LNCaP clone FGC (cell line): ENCODE data around the gene ALKBH5.

Source experiments
- DNase-seq: peaks from one replicate; pipeline ENCODE4 v3.0.0-alpha.2; 2011; ENCODE audit warnings: low read depth
- H3K4me3 ChIP-seq: 2 replicates; pipeline ENCODE4 v1.5.1; 2011; ENCODE audit warnings: mild to moderate bottlenecking, low read depth, low read length, control low read depth
- TF ChIP-seq, protein P1 (sequence below): IDR thresholded peaks from 2 replicates; pipeline ENCODE4 v1.5.1; 2012; ENCODE audit warnings: mild to moderate bottlenecking; ENCODE audit not compliant: control insufficient read depth, insufficient read depth; ENCODE audit errors: extremely low read depth

ALKBH5 gene

DNA sequence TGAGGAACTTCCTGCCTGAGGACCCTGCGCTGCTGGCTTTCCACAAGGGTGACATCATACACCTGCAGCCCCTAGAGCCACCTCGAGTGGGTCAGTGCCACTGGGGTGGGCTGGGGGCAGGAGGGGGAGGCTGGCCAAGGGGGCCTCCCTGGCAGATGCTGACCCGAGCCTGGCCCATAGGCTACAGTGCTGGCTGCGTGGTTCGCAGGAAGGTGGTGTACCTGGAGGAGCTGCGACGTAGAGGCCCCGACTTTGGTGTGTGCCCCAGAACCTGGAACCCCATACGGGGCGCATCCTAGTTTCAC, 26.7 kb upstream of the ALKBH5 start:
- no peak overlapping the region for H3K4me3 ChIP-seq
- TF ChIP-seq, protein P1, sequence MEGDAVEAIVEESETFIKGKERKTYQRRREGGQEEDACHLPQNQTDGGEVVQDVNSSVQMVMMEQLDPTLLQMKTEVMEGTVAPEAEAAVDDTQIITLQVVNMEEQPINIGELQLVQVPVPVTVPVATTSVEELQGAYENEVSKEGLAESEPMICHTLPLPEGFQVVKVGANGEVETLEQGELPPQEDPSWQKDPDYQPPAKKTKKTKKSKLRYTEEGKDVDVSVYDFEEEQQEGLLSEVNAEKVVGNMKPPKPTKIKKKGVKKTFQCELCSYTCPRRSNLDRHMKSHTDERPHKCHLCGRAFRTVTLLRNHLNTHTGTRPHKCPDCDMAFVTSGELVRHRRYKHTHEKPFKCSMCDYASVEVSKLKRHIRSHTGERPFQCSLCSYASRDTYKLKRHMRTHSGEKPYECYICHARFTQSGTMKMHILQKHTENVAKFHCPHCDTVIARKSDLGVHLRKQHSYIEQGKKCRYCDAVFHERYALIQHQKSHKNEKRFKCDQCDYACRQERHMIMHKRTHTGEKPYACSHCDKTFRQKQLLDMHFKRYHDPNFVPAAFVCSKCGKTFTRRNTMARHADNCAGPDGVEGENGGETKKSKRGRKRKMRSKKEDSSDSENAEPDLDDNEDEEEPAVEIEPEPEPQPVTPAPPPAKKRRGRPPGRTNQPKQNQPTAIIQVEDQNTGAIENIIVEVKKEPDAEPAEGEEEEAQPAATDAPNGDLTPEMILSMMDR = no peak
- no peak for DNase-seq

DNA sequence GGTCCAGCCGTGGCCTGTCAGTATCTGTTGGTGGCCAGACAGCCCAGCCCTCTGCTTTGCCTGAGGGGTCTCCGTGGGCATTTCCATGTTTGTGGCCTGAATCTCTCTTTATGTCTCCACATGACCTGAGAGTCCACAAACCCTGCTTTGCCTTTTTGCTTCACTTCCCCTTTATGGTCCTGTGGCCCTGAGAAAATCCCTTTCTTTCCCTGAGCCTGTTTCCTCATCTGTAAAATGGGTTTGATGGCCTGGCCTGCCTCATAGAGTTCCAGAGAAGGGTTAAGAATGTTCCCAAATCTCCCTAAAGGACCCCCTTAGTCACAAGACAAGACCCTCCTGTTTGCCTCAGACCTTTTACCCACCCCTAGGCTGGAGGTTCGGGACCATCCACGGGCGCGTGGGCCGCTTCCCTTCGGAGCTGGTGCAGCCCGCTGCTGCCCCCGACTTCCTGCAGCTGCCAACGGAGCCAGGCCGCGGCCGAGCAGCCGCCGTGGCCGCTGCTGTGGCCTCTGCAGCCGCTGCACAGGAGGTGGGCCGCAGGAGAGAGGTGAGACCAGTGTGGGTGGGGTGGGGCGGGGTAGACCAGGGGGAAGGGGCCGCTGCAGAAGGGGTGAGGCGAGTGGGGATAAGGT, 26.2 kb upstream of the ALKBH5 start:
- no peak for DNase-seq
- TF ChIP-seq, protein P1 = no peak
- no peak overlapping the region for H3K4me3 ChIP-seq

DNA sequence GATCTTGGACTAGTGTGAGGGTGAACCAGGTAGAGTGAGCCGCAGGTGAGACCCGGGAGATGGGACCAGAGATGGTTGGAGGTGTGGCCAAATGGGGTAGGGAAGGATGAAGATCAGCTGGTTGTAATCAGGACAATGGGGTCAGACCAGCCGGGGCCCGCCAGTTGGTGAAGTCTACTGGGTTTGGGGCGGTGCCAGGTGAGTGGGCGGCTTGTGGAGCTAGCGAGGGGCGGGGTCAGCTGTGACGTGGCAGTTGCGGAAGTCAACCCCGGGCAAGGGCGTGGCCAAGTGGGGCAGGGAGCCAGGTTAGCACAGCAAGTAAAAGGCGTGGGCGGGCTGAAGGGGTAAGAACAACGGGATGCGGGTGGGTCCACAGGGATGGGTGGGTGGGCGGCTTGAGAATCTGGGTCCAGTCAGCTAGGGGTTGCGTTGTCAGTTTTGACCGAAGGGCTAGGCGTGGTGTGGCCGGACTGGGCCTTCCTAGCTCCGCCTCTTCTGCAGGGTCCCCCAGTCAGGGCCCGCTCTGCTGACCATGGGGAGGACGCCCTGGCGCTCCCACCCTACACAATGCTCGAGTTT, 25.5 kb upstream of the ALKBH5 start:
- no peak for DNase-seq
- TF ChIP-seq, protein P1 = no peak
- no peak overlapping the region for H3K4me3 ChIP-seq

DNA sequence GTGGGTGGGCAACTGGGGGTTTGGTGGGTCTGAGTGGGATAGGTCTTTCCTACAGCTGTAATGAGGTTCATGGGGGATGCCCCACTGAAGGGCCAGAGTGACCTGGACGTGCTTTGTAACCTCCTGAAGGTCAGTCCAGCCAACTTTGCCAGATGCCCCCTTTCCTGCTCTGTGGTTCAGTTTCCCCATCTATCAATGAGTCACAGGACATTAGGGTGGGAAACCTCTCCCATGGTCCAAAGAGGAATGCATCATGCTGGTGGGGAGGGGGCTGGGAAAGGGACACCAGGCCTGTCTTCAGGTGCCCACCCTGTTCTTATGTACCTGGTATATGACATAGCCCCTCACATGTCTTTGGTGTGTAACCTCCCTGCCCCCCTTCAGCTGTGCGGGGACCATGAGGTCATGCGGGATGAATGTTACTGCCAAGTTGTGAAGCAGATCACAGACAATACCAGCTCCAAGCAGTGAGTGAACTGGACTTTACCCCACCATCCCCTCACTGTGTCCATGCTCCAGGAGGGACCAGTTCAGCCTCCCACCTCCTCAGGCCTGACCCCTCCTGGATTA, 24.0 kb upstream of the ALKBH5 start:
- H3K4me3 ChIP-seq = no peak overlapping the region
- TF ChIP-seq, protein P1 = no peak
- no peak for DNase-seq

DNA sequence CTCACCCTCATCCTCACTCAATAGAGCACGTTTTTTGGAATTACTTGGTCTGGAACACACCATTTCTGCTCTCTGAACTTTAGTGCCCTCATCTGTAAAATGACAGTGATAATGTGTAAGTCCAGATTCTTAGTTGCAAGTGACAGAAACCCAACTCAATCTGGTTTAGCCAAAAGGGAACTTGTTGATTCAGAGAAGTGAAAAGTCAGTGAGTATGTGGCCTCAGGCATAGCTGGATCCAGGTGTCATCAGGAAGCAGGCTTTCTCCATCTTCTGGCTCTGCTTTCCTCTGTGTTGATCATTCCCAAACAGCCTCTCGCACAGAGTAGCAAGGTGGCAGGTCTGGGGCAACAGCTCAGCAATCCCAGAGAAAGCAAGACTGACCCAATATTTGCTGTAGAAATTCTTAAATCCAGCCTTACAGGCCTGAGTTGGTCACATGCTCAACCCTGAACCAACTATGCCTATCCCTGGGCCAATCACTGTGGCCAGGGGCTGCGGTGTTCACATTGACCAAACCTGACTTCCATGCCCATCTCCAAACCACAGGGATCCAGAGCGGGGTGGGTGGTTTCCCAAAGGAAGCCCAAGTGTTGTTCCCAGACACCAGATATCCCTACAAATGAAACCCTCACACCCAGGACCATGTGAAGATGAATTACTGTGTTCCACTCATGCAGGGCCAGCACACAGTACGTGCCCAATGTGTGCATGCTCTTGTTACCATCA, 23.3 kb upstream of the ALKBH5 start:
- no peak for DNase-seq
- TF ChIP-seq, protein P1 = no peak
- no peak overlapping the region for H3K4me3 ChIP-seq

DNA sequence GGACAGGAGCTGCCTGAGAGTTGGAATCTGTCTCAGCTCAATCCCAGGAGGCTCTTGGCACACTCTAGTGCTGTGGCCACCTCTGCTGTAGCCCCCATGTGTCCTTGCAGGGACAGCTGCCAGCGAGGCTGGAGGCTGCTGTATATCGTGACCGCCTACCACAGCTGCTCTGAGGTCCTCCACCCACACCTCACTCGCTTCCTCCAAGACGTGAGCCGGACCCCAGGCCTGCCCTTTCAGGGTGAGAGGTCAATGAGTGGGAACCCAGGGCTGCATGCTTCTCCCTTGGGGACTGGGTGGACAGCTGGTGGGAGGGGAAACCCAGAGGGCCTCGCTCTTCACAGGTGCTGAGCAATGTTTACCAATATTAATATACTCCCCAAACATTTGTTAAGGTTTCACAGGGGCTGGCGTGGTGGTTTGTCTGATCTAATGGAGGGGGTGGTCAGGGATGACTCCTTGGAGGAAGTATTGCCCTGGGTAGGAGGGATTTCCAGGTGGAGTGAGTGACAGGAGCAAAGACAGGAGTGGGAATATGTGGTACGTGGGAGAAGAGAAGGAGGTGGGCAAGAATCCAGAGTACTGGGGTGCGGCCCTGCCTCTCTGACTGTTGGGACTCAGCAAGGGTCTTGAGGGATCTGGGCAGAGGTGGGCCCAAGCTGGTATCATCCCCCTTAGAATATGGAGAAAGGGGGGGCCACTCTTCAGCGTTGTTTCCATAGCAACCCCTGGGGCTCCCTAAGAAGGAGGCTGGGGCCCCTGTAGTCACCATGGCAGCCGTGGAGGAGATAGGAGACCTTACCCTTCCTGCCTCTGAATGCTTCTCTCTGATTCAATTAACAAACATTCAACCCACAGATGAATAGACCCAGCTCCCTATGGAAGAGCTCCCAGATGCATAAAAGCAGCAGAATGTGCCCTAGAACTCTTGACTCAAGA, 22.2 kb upstream of the ALKBH5 start:
- H3K4me3 ChIP-seq = no peak overlapping the region
- TF ChIP-seq, protein P1 = no peak
- no peak for DNase-seq
